ENCODE measurements around the gene SEC23A. TPM values are rescaled to one million over a fixed set of nuclear protein-coding genes. Genes with fewer than 3 reads are reported as not detected.

Gene SEC23A
- total and polyA plus RNA-seq, 2 of the 13 experiments (the other 11 are each of a cell fraction or from before 2014, with no cell fraction given): 403 to 887 TPM

- TF ChIP-seq, protein P1, sequence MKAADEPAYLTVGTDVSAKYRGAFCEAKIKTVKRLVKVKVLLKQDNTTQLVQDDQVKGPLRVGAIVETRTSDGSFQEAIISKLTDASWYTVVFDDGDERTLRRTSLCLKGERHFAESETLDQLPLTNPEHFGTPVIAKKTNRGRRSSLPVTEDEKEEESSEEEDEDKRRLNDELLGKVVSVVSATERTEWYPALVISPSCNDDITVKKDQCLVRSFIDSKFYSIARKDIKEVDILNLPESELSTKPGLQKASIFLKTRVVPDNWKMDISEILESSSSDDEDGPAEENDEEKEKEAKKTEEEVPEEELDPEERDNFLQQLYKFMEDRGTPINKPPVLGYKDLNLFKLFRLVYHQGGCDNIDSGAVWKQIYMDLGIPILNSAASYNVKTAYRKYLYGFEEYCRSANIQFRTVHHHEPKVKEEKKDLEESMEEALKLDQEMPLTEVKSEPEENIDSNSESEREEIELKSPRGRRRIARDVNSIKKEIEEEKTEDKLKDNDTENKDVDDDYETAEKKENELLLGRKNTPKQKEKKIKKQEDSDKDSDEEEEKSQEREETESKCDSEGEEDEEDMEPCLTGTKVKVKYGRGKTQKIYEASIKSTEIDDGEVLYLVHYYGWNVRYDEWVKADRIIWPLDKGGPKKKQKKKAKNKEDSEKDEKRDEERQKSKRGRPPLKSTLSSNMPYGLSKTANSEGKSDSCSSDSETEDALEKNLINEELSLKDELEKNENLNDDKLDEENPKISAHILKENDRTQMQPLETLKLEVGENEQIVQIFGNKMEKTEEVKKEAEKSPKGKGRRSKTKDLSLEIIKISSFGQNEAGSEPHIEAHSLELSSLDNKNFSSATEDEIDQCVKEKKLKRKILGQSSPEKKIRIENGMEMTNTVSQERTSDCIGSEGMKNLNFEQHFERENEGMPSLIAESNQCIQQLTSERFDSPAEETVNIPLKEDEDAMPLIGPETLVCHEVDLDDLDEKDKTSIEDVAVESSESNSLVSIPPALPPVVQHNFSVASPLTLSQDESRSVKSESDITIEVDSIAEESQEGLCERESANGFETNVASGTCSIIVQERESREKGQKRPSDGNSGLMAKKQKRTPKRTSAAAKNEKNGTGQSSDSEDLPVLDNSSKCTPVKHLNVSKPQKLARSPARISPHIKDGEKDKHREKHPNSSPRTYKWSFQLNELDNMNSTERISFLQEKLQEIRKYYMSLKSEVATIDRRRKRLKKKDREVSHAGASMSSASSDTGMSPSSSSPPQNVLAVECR (CRISPR knock-in tag; IDR thresholded peaks at IDR 0.05; ENCODE audit: borderline replicate concordance): no peak
- TF ChIP-seq ZSCAN9 (CRISPR knock-in tag; IDR thresholded peaks at IDR 0.05; ENCODE audit: borderline replicate concordance) (no peak), ZNF329 (CRISPR knock-in tag; IDR thresholded peaks at IDR 0.05; ENCODE audit: low read depth) (no peak), JUND (CRISPR knock-in tag; IDR thresholded peaks at IDR 0.05) (no peak), ZNF777 (CRISPR knock-in tag; IDR thresholded peaks at IDR 0.05) (no peak), ZNF318 (CRISPR knock-in tag; IDR thresholded peaks at IDR 0.05) (no peak), ZNF232 (CRISPR knock-in tag; IDR thresholded peaks at IDR 0.05; ENCODE audit: borderline replicate concordance) (no peak), BCL3 (CRISPR knock-in tag; IDR thresholded peaks at IDR 0.05) (no peak)
- TF ChIP-seq, protein P2, sequence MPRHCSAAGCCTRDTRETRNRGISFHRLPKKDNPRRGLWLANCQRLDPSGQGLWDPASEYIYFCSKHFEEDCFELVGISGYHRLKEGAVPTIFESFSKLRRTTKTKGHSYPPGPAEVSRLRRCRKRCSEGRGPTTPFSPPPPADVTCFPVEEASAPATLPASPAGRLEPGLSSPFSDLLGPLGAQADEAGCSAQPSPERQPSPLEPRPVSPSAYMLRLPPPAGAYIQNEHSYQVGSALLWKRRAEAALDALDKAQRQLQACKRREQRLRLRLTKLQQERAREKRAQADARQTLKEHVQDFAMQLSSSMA (CRISPR knock-in tag; IDR thresholded peaks at IDR 0.05): no peak
- TF ChIP-seq, protein P3, sequence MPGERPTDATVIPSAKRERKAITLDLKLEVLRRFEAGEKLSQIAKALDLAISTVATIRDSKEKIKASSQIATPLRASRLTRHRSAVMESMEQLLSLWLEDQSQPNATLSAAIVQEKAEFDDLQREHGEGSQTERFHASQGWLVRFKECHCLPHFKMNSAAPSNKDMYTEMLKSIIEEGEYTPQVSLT (CRISPR knock-in tag; IDR thresholded peaks at IDR 0.05; ENCODE audit: borderline replicate concordance, low read depth): no peak
Measured at GRCh38 chr14:39006721-39007410, 96.2 kb downstream of the SEC23A start (continued).
